G401 (cell line): ENCODE data around the gene ADGRD2. TPM values are rescaled to one million over a fixed set of nuclear protein-coding genes. Genes with fewer than 3 reads are reported as not detected.

Source experiments
- DNase-seq: peaks from one replicate; pipeline ENCODE4 v3.0.0-alpha.2; 2015; ENCODE audit warnings: low spot score
- in situ Hi-C: cut with HindIII; loops from 2 replicates; pipeline ENCODE4 v1.10.0; 2016; ENCODE audit warnings: low sequenced_read_pairs, mixed read lengths
- total RNA-seq: library from RNA; depleted of rRNA; stranded (reverse); fragments of >200 nt; shearing (Covaris generic); gene quantifications from 2 replicates; pipeline ENCODE4 v1.2.3, GENCODE V29; 2014

The ADGRD2 gene
- total RNA-seq, 1 experiment from 2014 or later = not detected

- in situ Hi-C loops = no loop called here
- DNase-seq = no peak
Measured at GRCh38 chr9:124474151-124474550, 23.9 kb downstream of the ADGRD2 start.

- no peak for DNase-seq
- in situ Hi-C loops = no loop called here
Measured at GRCh38 chr9:124475158-124475867, 25.1 kb downstream of the ADGRD2 start.

DNA sequence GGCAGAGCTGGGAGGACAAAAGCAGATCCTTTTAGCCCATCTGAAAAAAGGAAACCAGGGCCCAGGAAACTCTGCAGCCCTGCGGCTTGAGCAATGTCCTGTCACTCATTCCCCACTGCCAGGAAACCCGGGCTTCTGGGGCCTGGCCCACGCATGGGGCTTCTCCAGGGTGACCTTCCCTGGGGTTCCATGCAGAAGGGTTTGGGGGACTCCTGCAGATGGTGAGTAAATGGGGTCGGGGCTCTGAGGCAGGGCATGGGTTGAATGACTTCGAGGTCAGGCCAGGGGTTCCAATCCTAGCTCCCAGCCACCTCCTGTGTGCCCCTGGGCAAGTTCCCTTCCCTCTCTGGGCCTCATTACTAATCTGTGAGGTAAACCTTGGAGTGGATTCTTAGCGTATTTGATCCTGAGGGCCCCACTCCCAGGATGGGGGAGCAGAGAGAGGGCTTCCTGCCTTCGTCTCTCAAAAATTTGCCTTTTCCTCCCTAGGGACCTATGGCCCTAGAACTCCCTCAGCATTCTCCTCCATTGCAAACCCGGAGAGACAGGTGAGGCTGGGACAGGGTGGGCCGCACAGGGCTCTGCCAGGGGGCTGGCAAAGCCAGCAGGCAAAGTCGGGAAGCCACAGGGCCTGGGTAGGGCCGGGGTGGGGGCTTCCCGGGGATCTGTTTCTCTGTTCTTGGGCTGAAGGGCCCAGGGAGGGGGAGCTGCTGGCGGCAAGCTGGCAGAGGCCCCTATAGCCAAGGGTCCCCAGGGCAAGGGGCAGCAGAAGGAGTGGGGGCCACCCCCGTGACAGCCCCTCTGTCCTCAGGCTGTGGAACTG, 25.8 kb downstream of the ADGRD2 start:
- no peak for DNase-seq
- in situ Hi-C loops = no loop called here

- DNase-seq = no peak
- in situ Hi-C loops = no loop called here
Measured at GRCh38 chr9:124477211-124477647, 27.0 kb downstream of the ADGRD2 start.

DNA sequence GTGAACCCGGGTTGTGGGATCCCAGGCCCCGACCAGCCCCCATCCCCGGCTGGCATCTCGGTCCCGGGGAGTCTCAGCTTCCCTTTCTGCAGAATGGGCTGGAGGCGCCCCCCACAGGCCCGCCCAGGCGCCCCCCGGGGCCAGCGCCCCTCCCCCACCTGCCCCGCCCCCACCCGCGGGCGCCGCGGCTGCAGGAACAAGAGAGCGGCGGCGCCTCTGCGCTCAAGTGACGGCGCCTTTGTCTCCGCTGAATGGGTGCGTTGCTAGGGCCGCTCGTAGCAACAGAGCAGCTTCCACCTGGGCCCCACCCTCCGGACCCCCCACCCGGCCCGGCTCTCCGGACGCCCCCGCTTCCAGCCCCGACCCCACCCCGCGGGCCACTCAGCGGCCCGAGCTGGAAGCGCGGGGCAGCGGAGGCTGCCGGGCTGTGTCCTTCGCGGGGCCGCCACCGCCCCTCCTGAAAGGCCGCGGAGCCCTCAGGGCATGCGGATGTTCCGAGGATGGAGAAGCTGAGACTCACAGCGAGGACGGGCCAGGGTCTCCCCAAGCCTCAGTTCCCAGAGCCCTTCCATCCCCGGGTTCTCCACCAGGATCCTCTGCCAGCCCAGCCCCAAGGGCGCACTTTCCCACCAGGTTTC, 27.5 kb downstream of the ADGRD2 start:
- DNase-seq = no peak
- in situ Hi-C loops = no loop called here

DNA sequence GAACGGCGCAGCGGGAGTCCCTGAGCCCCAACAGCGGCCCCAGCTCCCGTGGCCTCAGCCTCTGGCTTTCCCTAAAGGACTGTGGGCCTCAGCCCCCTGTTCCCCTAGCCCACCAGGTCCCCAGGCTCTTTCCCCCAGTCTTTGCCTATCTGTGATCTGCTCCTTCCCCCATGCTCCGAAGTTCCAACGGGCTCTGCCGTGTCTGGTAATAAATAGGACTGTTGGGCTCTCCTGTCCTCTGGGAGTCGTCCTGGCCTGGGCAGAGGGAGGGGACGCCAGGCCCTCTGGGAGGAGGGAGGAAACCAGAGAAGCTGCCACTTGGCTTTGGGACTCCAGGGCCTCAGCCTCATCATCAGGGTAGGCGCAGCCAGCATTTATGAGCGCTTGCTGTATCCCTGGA, 28.1 kb downstream of the ADGRD2 start:
- in situ Hi-C loops = no loop called here
- DNase-seq = no peak

- in situ Hi-C loops = no loop called here
- DNase-seq = no peak
Measured at GRCh38 chr9:124479371-124479770, 29.1 kb downstream of the ADGRD2 start.

DNA sequence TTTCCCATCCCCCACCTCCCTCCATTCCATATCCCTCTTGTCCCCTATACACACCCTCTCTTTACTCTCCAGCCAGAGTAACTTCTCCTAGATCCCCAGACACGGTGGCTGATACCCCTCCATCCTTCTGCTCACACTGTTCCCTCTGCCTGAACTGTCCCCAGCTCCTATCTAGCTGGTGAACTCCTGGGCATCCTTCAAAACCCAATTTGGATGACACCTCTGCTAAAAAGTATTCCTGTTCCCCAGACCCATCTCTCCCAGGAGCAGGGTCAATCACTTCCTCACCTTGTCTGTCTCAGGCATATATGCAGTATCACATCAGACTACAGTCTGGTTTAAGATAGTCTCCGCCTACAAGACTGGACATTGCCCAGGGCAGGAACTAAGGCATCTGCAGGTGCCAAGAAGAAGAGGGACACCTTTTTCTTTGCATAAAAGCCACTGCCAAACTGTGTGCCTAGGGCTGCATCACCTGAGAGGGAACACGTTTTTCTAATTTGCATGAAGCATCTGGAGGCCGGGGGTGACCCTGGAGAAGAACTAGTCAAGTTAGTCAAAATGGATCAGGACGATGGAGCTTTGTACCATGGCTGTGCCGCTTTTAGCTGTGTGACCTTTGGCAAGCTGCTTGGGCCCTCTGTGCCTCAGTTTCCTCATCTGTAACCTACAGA, 29.8 kb downstream of the ADGRD2 start:
- no peak for DNase-seq
- in situ Hi-C loops = loop anchor here (5.0 kb wide), 1 partner anchor 57 kb away; no protein-coding TSS in a partner anchor

- peak; percentile 11 for DNase-seq
- in situ Hi-C loops = loop anchor here (5.0 kb wide), 1 partner anchor 57 kb away; no protein-coding TSS in a partner anchor
Measured at GRCh38 chr9:124480621-124480981, 30.4 kb downstream of the ADGRD2 start.

GRCh38 chr9:124481115-124481514, 30.9 kb downstream of the ADGRD2 start:
- DNase-seq = no peak
- in situ Hi-C loops = loop anchor here (5.0 kb wide), 1 partner anchor 56 kb away; no protein-coding TSS in a partner anchor

GRCh38 chr9:124482431-124483031, 32.3 kb downstream of the ADGRD2 start:
- in situ Hi-C loops = loop anchor here (5.0 kb wide), 1 partner anchor 55 kb away; no protein-coding TSS in a partner anchor
- DNase-seq = no peak

DNA sequence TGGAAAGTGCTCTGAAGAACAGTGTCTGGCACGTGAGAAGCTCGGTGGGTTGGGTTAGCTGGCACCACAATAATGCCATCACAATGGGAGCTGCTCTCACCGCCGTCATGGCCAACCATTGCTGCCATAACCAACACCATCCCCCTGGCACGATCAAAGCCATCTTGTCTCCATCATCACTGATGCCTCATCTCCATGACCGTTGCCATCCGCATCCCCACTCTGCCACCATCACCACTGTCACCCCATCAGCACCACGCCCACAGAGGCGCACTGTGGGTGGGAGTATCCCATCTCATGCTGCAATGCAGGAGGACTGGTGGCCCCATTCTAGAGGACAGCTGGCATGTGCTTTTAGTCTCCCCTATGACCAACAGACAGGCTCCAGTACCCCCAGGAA, 33.2 kb downstream of the ADGRD2 start:
- DNase-seq = no peak
- in situ Hi-C loops = loop anchor here (5.0 kb wide), 1 partner anchor 54 kb away; no protein-coding TSS in a partner anchor

DNA sequence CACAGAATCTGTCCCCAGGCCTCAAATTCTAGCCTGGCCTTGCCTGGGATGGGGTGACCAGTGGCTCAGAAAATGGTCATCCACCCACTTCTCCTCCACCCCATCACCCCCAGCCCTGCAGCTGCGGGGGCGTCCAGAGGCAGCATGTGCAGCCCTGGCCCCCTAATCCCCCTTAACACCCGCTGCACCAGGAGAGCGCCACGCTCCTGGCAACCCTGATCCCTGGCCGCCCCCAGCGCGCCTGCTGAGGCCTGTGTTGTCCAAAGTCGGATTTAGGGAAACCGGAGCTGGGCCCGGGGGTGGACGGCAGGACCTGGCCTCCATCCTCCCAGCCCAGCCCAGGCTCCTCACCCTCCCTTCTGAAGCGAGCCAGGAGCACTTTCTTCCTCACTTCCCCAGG, 35.0 kb downstream of the ADGRD2 start:
- no peak for DNase-seq
- in situ Hi-C loops = no loop called here

- in situ Hi-C loops = no loop called here
- DNase-seq = no peak
Measured at GRCh38 chr9:124485936-124486335, 35.7 kb downstream of the ADGRD2 start.

- no peak for DNase-seq
- in situ Hi-C loops = no loop called here
Measured at GRCh38 chr9:124486778-124487259, 36.6 kb downstream of the ADGRD2 start.

GRCh38 chr9:124487260-124488182, 37.3 kb downstream of the ADGRD2 start:
- in situ Hi-C loops = no loop called here

DNA sequence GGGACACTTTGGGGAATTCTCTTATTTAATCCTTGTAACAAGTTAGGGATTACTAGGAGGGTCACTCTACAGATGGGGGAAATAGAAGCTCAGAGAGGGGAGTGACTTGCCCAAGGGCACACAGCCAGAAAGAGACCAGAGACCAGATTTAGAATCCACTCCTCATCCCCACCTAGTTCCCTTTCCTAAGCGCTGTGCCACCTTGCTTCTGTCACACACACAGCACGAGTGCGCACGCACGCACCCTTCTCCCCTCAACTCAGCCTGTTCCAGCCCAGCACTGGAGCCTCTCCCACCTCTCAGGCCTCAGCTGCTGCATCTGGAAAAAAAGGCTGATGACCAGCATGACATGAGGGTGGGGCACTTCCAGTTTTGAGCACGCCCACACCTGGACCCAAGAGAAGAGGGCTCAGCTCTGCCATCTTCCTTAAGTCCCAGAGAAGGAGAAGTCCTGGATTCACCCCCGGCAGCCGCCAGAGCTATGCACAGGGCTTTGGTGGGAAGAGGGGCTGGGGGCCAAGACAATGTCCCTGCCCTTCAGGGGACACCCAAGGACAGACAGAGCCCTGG, 38.5 kb downstream of the ADGRD2 start:
- no peak for DNase-seq
- in situ Hi-C loops = no loop called here

More at GRCh38 chr9:124487260-124488182, 37.3 kb downstream of the ADGRD2 start:
- DNase-seq = no peak
